Stimulated activated naive CD8-positive, alpha-beta T cell treated with anti-CD3 and anti-CD28 coated beads, Interleukin-15, Interleukin-2, amounts not matched to agents 100 U/mL and 50 U/mL, for 24 hours (primary cell): Measurements from ENCODE around the gene FXN.

Experiments
- ATAC-seq: fragments of 150-1000 bp; cut with Tn5 transposase; one replicate; pipeline ENCODE4 v1.10.0; 2021
- DNase-seq: peaks from one replicate; pipeline ENCODE4 v3.0.0; 2021

The FXN gene

DNA sequence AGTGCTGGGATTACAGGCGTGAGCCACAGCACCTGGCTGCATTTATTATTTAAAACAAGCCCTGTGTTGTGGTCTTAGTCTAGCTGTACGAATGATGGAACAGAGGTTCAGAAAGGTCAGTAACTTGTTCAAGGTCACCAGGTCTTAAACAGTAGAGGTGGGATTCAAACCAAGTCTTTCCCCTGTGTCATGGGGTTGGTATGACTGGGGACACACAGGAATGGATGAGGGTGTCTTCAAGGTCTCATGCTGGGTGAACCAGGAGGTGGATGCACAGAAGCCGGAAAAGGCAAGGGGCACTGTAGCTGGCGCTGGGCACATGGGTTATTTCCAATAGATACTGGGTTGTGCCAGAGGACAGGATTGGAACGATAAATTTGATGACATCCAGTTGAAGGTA lies 106.3 kb downstream of the FXN start:
- ATAC-seq (no peak), DNase-seq (no peak)

DNA sequence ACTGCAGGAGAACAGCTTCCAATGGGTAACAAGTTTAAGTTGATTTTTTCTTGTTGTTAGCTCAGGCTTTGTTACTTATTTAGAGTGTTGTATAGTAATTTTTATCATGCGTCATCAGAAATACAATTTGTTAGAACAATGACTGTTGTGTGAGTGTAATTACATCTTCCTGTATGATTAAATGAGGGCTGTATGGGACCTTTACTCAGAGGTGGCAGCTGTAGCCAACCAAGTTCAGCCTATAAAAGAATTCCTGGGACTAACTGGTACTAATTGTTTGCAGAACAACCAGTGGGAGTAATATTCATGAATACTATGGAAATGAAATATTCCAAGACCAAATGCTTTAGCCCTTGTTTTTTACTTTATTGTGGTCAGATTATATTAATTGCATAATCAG lies 107.7 kb downstream of the FXN start:
- ATAC-seq (no peak), DNase-seq (no peak)

DNA sequence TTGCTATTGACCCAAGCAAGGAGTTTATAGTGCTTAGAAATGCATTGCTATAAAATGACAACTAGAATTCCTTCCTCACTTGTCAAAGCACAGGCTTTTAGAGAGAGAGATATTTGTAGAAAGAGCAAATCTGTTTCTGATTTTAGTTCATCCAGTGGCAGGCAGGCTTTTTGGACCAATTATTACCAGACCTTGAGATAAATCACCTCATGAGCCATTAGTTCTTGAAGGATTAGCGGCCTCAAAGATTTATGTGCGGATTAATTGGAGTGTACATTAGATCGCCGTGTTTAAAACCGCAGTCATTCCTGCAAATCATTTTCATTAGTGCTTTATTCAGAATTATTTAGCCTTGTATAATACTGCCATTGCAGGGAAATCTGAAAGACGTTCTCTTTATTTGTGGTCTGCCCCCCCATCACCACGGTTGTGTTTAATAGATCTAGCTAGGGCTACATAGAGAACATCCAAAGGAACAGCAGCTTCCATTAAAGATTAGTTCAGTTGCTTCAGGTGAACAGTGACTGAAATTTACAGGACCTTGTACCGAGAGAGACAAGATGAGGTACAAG lies 109.7 kb downstream of the FXN start:
- ATAC-seq, result no peak

DNA sequence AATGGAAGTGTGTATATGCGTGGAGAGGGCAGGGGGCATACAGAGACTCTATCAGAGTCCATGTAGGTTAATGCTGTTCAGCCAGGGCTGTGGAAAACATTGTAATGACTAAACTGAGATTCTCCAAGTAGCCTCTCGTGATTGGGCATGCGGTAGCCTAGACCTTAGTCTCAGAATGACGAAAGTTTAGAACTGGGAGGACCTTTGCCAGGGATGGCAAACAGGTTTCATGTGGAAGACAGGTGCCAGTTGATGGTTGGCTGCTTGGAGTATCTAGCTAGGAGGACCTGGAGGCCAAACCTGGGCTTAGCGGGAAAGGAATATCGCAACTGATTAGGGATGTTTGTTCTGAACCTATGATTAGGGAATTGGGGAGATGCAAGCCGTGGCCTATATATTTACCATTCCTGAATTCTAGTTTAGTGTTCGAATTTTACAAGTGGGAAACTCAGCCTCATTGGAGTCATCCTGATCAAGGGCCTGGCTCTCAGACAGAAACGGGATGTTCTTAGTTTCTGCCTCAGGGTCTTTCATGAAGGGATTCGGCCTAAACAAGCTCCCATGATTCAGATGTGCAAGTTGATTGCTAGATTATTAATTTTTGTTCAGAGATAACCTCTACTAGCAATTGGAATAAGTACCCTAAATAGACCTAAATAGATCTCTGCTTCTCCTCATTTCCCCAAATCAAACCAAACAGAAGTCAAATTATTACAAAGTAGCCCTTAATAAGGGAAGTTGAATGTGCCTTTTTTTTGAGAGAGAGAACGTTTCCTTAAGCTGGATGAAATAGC lies 111.7 kb downstream of the FXN start:
- no peak for ATAC-seq

More for the DNA sequence above, 109.7 kb downstream of the FXN start:
- no peak for DNase-seq

DNA sequence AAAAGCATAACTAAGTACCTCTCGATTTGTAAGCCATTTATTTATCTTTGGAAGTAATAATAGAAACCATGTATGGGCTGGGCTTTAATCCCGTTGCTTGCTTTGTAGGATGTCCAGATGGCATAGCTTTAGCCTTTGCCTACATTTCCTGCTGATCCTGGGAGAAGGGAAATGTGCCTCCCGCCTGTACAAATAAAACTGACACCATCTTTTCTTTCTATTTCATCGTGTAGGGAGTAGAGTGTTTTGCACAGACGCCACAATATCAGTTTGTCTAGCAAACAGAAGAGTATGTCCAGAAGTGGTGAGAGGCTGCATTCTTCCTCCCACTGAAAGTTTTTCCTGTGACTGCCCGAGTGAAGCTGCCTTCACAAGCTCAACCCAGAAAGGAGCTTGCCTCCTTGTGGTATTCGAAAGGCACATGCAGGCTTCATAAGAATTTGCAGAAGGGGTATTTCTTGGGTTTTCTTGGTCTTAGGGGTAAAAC lies 113.8 kb downstream of the FXN start:
- no peak for ATAC-seq
- DNase-seq, result no peak

More for the DNA sequence above, 111.7 kb downstream of the FXN start:
- no peak for DNase-seq
